HUES64 (cell line): ENCODE results near the gene MNS1.
"Not testable (repeated sequence)": the region's sequence is repeated elsewhere in the genome, so short reads cannot be mapped to it uniquely, and the experiment has no call there.

Source experiments
- H3K27ac ChIP-seq: 2 replicates; pipeline ENCODE4 v1.7.0; 2013; ENCODE audit warnings: low read depth, low read length, inconsistent platforms
- H3K27me3 ChIP-seq: 2 replicates; pipeline ENCODE4 v1.6.1; 2013; ENCODE audit warnings: mild to moderate bottlenecking, low read length; ENCODE audit not compliant: insufficient read depth
- H3K36me3 ChIP-seq: 2 replicates; pipeline ENCODE4 v1.6.1; 2013; ENCODE audit warnings: mild to moderate bottlenecking, low read length; ENCODE audit not compliant: insufficient read depth
- H3K4me1 ChIP-seq: 2 replicates; pipeline ENCODE4 v1.6.1; 2013; ENCODE audit warnings: mild to moderate bottlenecking, low read length, moderate library complexity; ENCODE audit not compliant: insufficient read depth
- H3K4me3 ChIP-seq: 2 replicates; pipeline ENCODE4 v1.5.1; 2013; ENCODE audit warnings: mild to moderate bottlenecking, low read length, moderate library complexity
- H3K9ac ChIP-seq: 2 replicates; pipeline ENCODE4 v1.6.1; 2013; ENCODE audit warnings: mild to moderate bottlenecking, low read depth, low read length
- H3K9me3 ChIP-seq: 2 replicates; pipeline ENCODE4 v1.6.1; 2013; ENCODE audit warnings: low read depth, low read length; ENCODE audit not compliant: insufficient read depth
- WGBS: fragments of 150-250, 120-280 bp; methylation state at CpG from one replicate; pipeline ENCODE4 v1.1.7; 2013; ENCODE audit warnings: missing lambda C conversion rate; 5-methylcytosine and 5-hydroxymethylcytosine counted together

The MNS1 gene

GRCh38 chr15:56397325-56397724 lies 67.6 kb downstream of the MNS1 start:
- WGBS, result 80% methylated on average over 3 of the region's 3 CpGs

GRCh38 chr15:56394909-56395308 lies 70.0 kb downstream of the MNS1 start:
- 100% methylated on average over 1 of the region's 1 CpG for WGBS
- Histone ChIP-seq H3K27me3 (no peaks in the 10 kb centered on the region), H3K27ac (no peak overlapping the region), H3K36me3 (peaks cover 5% of the 10 kb centered on the region; the same call in 1 of the 2 replicates), H3K9ac (no peak overlapping the region), H3K9me3 (peaks cover 5% of the 10 kb centered on the region; the same call in 1 of the 2 replicates), H3K4me3 (no peak overlapping the region), H3K4me1 (no peaks in the 10 kb centered on the region)

More at GRCh38 chr15:56397325-56397724, 67.6 kb downstream of the MNS1 start:
- H3K9me3 ChIP-seq, H3K4me3 ChIP-seq, H3K36me3 ChIP-seq, H3K9ac ChIP-seq, H3K27me3 ChIP-seq, H3K4me1 ChIP-seq: not testable (repeated sequence)
- H3K27ac ChIP-seq, result peak overlapping the region; percentile 41; the same call in 1 of the 2 replicates

- Histone ChIP-seq H3K4me1 (no peaks in the 10 kb centered on the region), H3K36me3 (peaks cover under 1% of the 10 kb centered on the region; the same call in 1 of the 2 replicates), H3K9ac (no peak overlapping the region), H3K27me3 (no peaks in the 10 kb centered on the region), H3K9me3 (peaks cover 2% of the 10 kb centered on the region; the same call in 1 of the 2 replicates), H3K4me3 (no peak overlapping the region), H3K27ac (no peak overlapping the region)
- WGBS, result 100% methylated on average over 1 of the region's 1 CpG
Measured at GRCh38 chr15:56393277-56393676, 71.7 kb downstream of the MNS1 start.

- no peaks in the 10 kb centered on the region for H3K9me3 ChIP-seq
- H3K27me3 ChIP-seq, result no peaks in the 10 kb centered on the region
- H3K9ac ChIP-seq, result no peak overlapping the region
- H3K4me1 ChIP-seq, result no peaks in the 10 kb centered on the region
- no peak overlapping the region for H3K4me3 ChIP-seq
- H3K27ac ChIP-seq, result no peak overlapping the region
- WGBS, result 96% methylated on average over 1 of the region's 2 CpGs
- no peaks in the 10 kb centered on the region for H3K36me3 ChIP-seq
Measured at GRCh38 chr15:56390739-56391267, 74.1 kb downstream of the MNS1 start.

DNA sequence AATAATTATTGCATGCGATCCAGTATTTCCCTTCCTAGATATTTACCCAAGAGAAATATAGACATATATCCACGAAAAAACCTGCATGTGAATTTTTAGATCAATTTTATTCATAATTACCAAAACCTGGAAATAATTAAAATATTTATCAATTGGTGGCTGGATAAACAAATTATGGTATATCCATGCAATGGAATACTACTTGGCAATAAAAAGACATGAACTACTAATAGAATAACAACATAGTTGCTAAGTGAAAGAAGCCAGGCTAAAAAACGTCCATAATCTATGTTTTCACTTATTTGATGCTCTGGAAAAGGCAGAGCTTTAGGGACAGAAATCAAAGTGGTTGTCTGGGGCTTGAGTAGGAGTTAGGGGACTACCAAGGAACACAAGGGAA lies 79.0 kb downstream of the MNS1 start:
- H3K4me3 ChIP-seq, result no peak overlapping the region
- no peak overlapping the region for H3K9ac ChIP-seq
- H3K9me3 ChIP-seq, result peaks cover 2% of the 10 kb centered on the region; the same call in 1 of the 2 replicates
- no peaks in the 10 kb centered on the region for H3K36me3 ChIP-seq
- H3K27me3 ChIP-seq, result no peaks in the 10 kb centered on the region
- no peaks in the 10 kb centered on the region for H3K4me1 ChIP-seq
- 81% methylated on average over 1 of the region's 3 CpGs for WGBS
- no peak overlapping the region for H3K27ac ChIP-seq

DNA sequence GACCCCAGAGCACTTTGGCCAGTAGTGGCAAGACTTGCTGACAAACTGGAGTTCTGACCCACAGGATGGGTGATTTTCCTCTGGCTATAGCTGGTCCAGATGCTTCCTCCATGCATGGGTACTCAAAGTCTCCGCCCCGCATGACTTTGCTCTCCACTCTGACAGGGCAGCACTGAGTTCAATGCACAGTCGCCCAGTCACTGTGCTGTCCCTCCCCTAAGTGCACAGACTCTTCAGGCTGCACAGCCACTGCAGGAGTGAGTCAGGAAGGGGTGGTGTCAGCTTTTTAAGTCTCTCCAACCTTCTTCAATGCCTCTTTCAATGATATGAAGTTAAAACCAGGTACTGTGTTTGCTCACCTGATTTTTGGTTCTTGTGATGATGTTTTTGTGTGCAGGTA lies 81.9 kb downstream of the MNS1 start:
- Histone ChIP-seq H3K4me3 (no peak overlapping the region), H3K36me3 (no peaks in the 10 kb centered on the region), H3K27me3 (no peaks in the 10 kb centered on the region), H3K9me3 (peaks cover 2% of the 10 kb centered on the region; the same call in 1 of the 2 replicates), H3K4me1 (no peaks in the 10 kb centered on the region), H3K9ac (no peak overlapping the region), H3K27ac (no peak overlapping the region)
- 95% methylated on average over 3 of the region's 3 CpGs for WGBS
